RWPE2 (cell line): ENCODE results near the gene HIVEP3.

Source experiments
- ATAC-seq: fragments of 200-7000 bp; cut with Tn5 transposase; 3 replicates; pipeline ENCODE4 v1.9.1; 2021; ENCODE audit warnings: low read depth
- DNase-seq: peaks from one replicate; pipeline ENCODE4 v3.0.0-alpha.2; 2020; ENCODE audit warnings: low spot score
- H3K27ac ChIP-seq: fragments of 450-650 bp; 2 replicates; pipeline ENCODE4 v1.5.1; 2017; ENCODE audit warnings: mild to moderate bottlenecking; ENCODE audit not compliant: poor library complexity, severe bottlenecking
- H3K27me3 ChIP-seq: fragments of 250-450 bp; sonication (Bioruptor Pico); 2 replicates; pipeline ENCODE4 v1.5.1; 2021; ENCODE audit warnings: mild to moderate bottlenecking, moderate library complexity; ENCODE audit not compliant: insufficient read depth, poor library complexity, severe bottlenecking
- H3K36me3 ChIP-seq: fragments of 250-450 bp; sonication (Bioruptor Pico); 2 replicates; pipeline ENCODE4 v1.5.1; 2020; ENCODE audit warnings: low read depth, mild to moderate bottlenecking, moderate library complexity
- H3K4me1 ChIP-seq: fragments of 250-450 bp; sonication (Bioruptor Pico); 2 replicates; pipeline ENCODE4 v1.5.1; 2021; ENCODE audit warnings: mild to moderate bottlenecking, moderate library complexity; ENCODE audit not compliant: insufficient read depth, poor library complexity, severe bottlenecking
- H3K4me3 ChIP-seq: fragments of 250-450 bp; sonication (Bioruptor Pico); 2 replicates; pipeline ENCODE4 v1.5.1; 2021; ENCODE audit warnings: mild to moderate bottlenecking, moderate library complexity; ENCODE audit not compliant: severe bottlenecking
- H3K9me3 ChIP-seq: fragments of 250-450 bp; sonication (Bioruptor Pico); 2 replicates; pipeline ENCODE4 v1.5.1; 2021; ENCODE audit warnings: mild to moderate bottlenecking, moderate library complexity; ENCODE audit not compliant: severe bottlenecking
- CTCF ChIP-seq: fragments of 450-650 bp; IDR thresholded peaks from one replicate; pipeline ENCODE4 v1.5.1; 2017; ENCODE audit warnings: mild to moderate bottlenecking, moderate library complexity; ENCODE audit not compliant: poor library complexity, severe bottlenecking

Gene HIVEP3

GRCh38 chr1:41528106-41528505, 390.6 kb downstream of the HIVEP3 start:
- Histone ChIP-seq H3K4me3 (no peak overlapping the region), H3K4me1 (no peaks in the 10 kb centered on the region), H3K9me3 (no peaks in the 10 kb centered on the region), H3K36me3 (no peaks in the 10 kb centered on the region), H3K27me3 (no peaks in the 10 kb centered on the region), H3K27ac (no peak overlapping the region)
- ATAC-seq (no peak), DNase-seq (peak; percentile 35)
- TF ChIP-seq CTCF = no peak

- H3K36me3 ChIP-seq = no peaks in the 10 kb centered on the region
- H3K4me3 ChIP-seq = no peak overlapping the region
- no peak overlapping the region for H3K27ac ChIP-seq
- no peaks in the 10 kb centered on the region for H3K4me1 ChIP-seq
- no peaks in the 10 kb centered on the region for H3K9me3 ChIP-seq
- no peak for ATAC-seq
- no peaks in the 10 kb centered on the region for H3K27me3 ChIP-seq
- no peak for TF ChIP-seq CTCF
- DNase-seq = no peak
Measured at GRCh38 chr1:41526956-41527561, 391.7 kb downstream of the HIVEP3 start.

DNA sequence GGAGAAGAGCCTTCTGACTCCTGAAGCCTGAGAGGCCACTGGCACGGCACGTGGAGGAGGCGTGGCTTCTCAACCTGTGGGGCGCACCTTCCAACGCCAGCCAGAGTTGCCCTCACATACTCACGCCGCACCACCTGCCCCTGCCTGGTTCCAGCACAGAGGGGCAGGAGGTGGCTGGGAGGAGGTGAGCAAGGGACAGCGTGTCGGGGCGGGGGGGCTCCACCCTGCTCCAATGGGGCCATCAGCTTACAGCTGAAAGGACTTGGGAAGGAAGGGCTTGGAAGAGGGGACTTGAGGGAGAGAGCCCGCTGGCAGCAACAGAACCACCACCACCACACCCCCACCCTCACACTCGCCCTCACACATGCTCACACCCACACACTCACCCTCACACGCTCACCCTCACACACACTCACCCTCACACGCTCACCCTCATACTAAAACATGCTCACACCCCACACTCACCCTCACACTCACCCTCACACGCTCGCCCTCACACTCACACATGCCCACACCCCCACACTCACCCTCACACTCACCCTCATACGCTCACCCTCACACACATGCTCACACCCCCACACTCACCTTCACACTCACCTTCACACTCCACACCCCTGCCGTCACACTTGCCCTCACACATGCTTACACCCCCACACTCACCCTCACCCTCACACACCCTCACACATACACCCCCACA, 392.7 kb downstream of the HIVEP3 start:
- Histone ChIP-seq H3K27ac (no peak overlapping the region), H3K9me3 (no peaks in the 10 kb centered on the region), H3K36me3 (no peaks in the 10 kb centered on the region), H3K27me3 (no peaks in the 10 kb centered on the region), H3K4me1 (no peaks in the 10 kb centered on the region), H3K4me3 (no peak overlapping the region)
- DNase-seq = no peak
- no peak for TF ChIP-seq CTCF
- peak; percentile 50 for ATAC-seq

DNA sequence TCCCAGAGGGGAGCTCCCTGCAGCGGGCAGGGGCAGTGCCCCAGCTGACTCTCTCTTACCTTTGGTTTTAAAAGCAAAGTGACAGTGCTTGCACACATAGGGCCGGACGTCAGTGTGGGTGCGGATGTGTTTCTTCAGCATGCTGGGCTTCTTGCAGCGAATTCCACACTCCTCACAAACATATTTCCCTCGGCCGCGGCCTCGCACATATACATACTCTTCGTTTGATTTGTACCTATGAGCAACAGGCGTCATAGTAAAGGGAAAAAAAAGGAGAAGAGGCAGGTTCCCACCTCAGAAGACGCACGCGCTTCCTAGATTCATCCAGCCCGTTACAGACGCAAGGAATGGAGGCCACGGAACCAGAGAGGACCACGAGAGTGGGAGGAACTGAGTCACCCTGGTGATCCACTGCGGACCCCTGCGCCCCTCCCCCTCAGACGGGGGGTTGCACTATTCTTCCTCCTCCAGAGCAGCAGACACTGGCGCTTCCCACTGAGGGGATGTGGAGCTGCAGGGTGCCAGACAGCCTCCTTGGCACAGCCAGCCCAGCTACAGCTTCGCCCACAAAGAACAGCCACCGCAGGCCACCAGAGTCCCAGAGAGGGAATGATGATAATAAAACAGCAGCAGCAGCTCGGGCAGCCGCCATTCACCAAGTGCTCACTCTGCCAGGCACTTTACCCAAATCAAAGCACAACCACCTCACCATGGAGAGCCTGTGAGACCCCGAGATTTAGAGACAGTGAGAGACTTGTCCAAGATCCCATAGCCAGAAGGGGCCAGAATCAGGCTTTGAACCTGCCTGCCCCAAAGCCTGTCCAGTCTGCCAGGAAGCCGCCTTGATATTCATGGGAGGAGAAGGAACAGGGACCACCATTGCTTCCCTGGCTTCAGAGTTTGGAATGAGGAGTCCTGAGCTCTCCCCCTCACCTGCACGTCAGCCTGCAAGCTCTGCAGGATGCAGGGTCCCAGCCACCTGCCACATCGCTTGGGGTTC, 393.7 kb downstream of the HIVEP3 start:
- Histone ChIP-seq H3K27ac (no peak overlapping the region), H3K36me3 (no peaks in the 10 kb centered on the region), H3K4me1 (no peaks in the 10 kb centered on the region), H3K4me3 (no peak overlapping the region), H3K9me3 (no peaks in the 10 kb centered on the region), H3K27me3 (no peaks in the 10 kb centered on the region)
- TF ChIP-seq CTCF = no peak
- DNase-seq = no peak
- no peak for ATAC-seq
